HEK293 (cell line): ENCODE measurements around the gene NSFL1C.

Experiments used
- CTCF ChIA-PET: fragments of 350-600 bp; formaldehyde crosslinking; extraction: SDS; loops from one replicate; lab custom pipeline; 2021; ENCODE audit warnings: antibody characterized with exemption; lab: Yijun Ruan, JAX
- POLR2A ChIA-PET: fragments of 300-600 bp; formaldehyde crosslinking; extraction: SDS; loops from one replicate; lab custom pipeline; 2020; ENCODE audit warnings: antibody characterized with exemption, inconsistent platforms; lab: Yijun Ruan, JAX
- H3K27ac ChIP-seq: fragments of 200-500 bp; sonication (Bioruptor generic); 2 replicates; pipeline ENCODE4 v1.5.1; 2014; ENCODE audit warnings: low read depth, low read length, control low read depth, inconsistent platforms; ENCODE audit errors: extremely low read depth
- H3K36me3 ChIP-seq, 2 experiments: fragments of 200-500 bp in 1 of 2; sonication (Bioruptor generic) in 1 of 2; 1 replicate in 1 of 2; 2 replicates in 1 of 2; pipeline ENCODE4 v1.5.1; 2014 to 2017; ENCODE audit warnings: inconsistent platforms in 2 of 2, low read length in 2 of 2; ENCODE audit not compliant: control insufficient read depth in 2 of 2, insufficient read depth in 1 of 2
- H3K4me1 ChIP-seq: fragments of 200-500 bp; sonication (Bioruptor generic); 2 replicates; pipeline ENCODE4 v1.5.1; 2014; ENCODE audit warnings: mild to moderate bottlenecking, low read length, inconsistent platforms; ENCODE audit not compliant: control insufficient read depth, insufficient read depth
- H3K4me3 ChIP-seq: 2 replicates; pipeline ENCODE4 v1.5.1; 2011; ENCODE audit warnings: low read depth, mild to moderate bottlenecking, control low read depth, low read length, moderate library complexity
- H3K9me3 ChIP-seq: fragments of 200-500 bp; sonication (Bioruptor generic); 2 replicates; pipeline ENCODE4 v1.5.1; 2014; ENCODE audit warnings: low read depth, low read length, inconsistent platforms; ENCODE audit not compliant: control insufficient read depth, insufficient read depth
- GLIS2 ChIP-seq: fragments of 450-650 bp; formaldehyde crosslinking; IDR thresholded peaks from 2 replicates; pipeline ENCODE4 v1.5.1; 2016; ENCODE audit warnings: missing biosample characterization, missing genetic modification characterization
- HIC1 ChIP-seq: fragments of 450-650 bp; formaldehyde crosslinking; IDR thresholded peaks from 2 replicates; pipeline ENCODE4 v1.5.1; 2016; ENCODE audit warnings: missing biosample characterization, missing genetic modification characterization
- HOXD13 ChIP-seq: sonication (generic); formaldehyde crosslinking; IDR thresholded peaks from 2 replicates; pipeline ENCODE4 v1.8.0; 2022; ENCODE audit warnings: missing genetic modification reagents, borderline replicate concordance
- KLF17 ChIP-seq: fragments of 450-650 bp; formaldehyde crosslinking; IDR thresholded peaks from 2 replicates; pipeline ENCODE4 v1.5.1; 2016; ENCODE audit warnings: missing biosample characterization, missing genetic modification characterization
- MZF1 ChIP-seq: fragments of 450-650 bp; formaldehyde crosslinking; IDR thresholded peaks from 2 replicates; pipeline ENCODE4 v1.5.1; 2017; ENCODE audit warnings: missing biosample characterization, missing genetic modification characterization, borderline replicate concordance
- OSR2 ChIP-seq: fragments of 450-650 bp; formaldehyde crosslinking; IDR thresholded peaks from 2 replicates; pipeline ENCODE4 v1.5.1; 2016; ENCODE audit warnings: missing biosample characterization, missing genetic modification characterization
- OVOL3 ChIP-seq: fragments of 450-650 bp; formaldehyde crosslinking; IDR thresholded peaks from 2 replicates; pipeline ENCODE4 v1.5.1; 2016; ENCODE audit warnings: missing biosample characterization, missing genetic modification characterization
- WT1 ChIP-seq: fragments of 450-650 bp; formaldehyde crosslinking; IDR thresholded peaks from 2 replicates; pipeline ENCODE4 v1.5.1; 2016; ENCODE audit warnings: missing biosample characterization, missing genetic modification characterization
- ZFP41 ChIP-seq: fragments of 450-650 bp; formaldehyde crosslinking; IDR thresholded peaks from 2 replicates; pipeline ENCODE4 v1.5.1; 2016; ENCODE audit warnings: missing biosample characterization, missing genetic modification characterization, borderline replicate concordance
- ZNF133 ChIP-seq: fragments of 450-650 bp; formaldehyde crosslinking; IDR thresholded peaks from 2 replicates; pipeline ENCODE4 v1.5.1; 2016; ENCODE audit warnings: missing biosample characterization, missing genetic modification characterization
- ZNF146 ChIP-seq: fragments of 450-650 bp; formaldehyde crosslinking; IDR thresholded peaks from 2 replicates; pipeline ENCODE4 v1.5.1; 2016; ENCODE audit warnings: missing biosample characterization, missing genetic modification characterization
- ZNF175 ChIP-seq: fragments of 450-650 bp; formaldehyde crosslinking; IDR thresholded peaks from 2 replicates; pipeline ENCODE4 v1.5.1; 2016; ENCODE audit warnings: missing biosample characterization, missing genetic modification characterization
- ZNF18 ChIP-seq: fragments of 450-650 bp; formaldehyde crosslinking; IDR thresholded peaks from 2 replicates; pipeline ENCODE4 v1.5.1; 2016; ENCODE audit warnings: missing biosample characterization, missing genetic modification characterization
- ZNF184 ChIP-seq: fragments of 450-650 bp; IDR thresholded peaks from 2 replicates; pipeline ENCODE4 v1.5.1; 2018; ENCODE audit warnings: missing biosample characterization, mild to moderate bottlenecking, missing genetic modification characterization
- ZNF248 ChIP-seq: fragments of 450-650 bp; formaldehyde crosslinking; IDR thresholded peaks from 2 replicates; pipeline ENCODE4 v1.5.1; 2017; ENCODE audit warnings: missing biosample characterization, missing genetic modification characterization
- ZNF37A ChIP-seq: fragments of 450-650 bp; IDR thresholded peaks from 2 replicates; pipeline ENCODE4 v1.5.1; 2018; ENCODE audit warnings: missing biosample characterization, missing genetic modification characterization
- ZNF391 ChIP-seq: fragments of 450-650 bp; formaldehyde crosslinking; IDR thresholded peaks from 2 replicates; pipeline ENCODE4 v1.5.1; 2016; ENCODE audit warnings: low read depth, missing biosample characterization, missing genetic modification characterization, borderline replicate concordance
- ZNF530 ChIP-seq: fragments of 450-650 bp; formaldehyde crosslinking; IDR thresholded peaks from 2 replicates; pipeline ENCODE4 v1.5.1; 2016; ENCODE audit warnings: low read depth, missing biosample characterization, missing genetic modification characterization
- ZNF561 ChIP-seq: fragments of 450-650 bp; IDR thresholded peaks from 2 replicates; pipeline ENCODE4 v1.5.1; 2018; ENCODE audit warnings: missing biosample characterization, missing genetic modification characterization, borderline replicate concordance
- ZNF596 ChIP-seq: fragments of 450-650 bp; IDR thresholded peaks from 2 replicates; pipeline ENCODE4 v1.5.0; 2018; ENCODE audit warnings: missing biosample characterization, mild to moderate bottlenecking, missing genetic modification characterization, moderate library complexity
- ZNF645 ChIP-seq: fragments of 450-650 bp; formaldehyde crosslinking; IDR thresholded peaks from 2 replicates; pipeline ENCODE4; 2016; ENCODE audit warnings: missing biosample characterization, missing genetic modification characterization
- ZNF664 ChIP-seq: fragments of 450-650 bp; formaldehyde crosslinking; IDR thresholded peaks from 2 replicates; pipeline ENCODE4 v1.5.1; 2016; ENCODE audit warnings: missing biosample characterization, missing genetic modification characterization
- ZNF747 ChIP-seq: fragments of 450-650 bp; formaldehyde crosslinking; IDR thresholded peaks from 2 replicates; pipeline ENCODE4 v1.5.1; 2016; ENCODE audit warnings: missing biosample characterization, missing genetic modification characterization
- ZNF768 ChIP-seq: fragments of 450-650 bp; formaldehyde crosslinking; IDR thresholded peaks from 2 replicates; pipeline ENCODE4 v1.5.1; 2018; ENCODE audit warnings: missing biosample characterization, mild to moderate bottlenecking, missing genetic modification characterization
- ZSCAN16 ChIP-seq: fragments of 450-650 bp; formaldehyde crosslinking; IDR thresholded peaks from 2 replicates; pipeline ENCODE4 v1.5.1; 2016; ENCODE audit warnings: missing biosample characterization, missing genetic modification characterization
- TF ChIP-seq, protein P1 (sequence below): fragments of 450-650 bp; formaldehyde crosslinking; optimal IDR thresholded peaks from 2 replicates; pipeline ENCODE3; 2016; ENCODE audit warnings: missing biosample characterization, mild to moderate bottlenecking, missing genetic modification characterization
- TF ChIP-seq, protein P2 (sequence below): fragments of 450-650 bp; formaldehyde crosslinking; IDR thresholded peaks from 2 replicates; pipeline ENCODE4 v1.5.1; 2016; ENCODE audit warnings: missing biosample characterization, missing genetic modification characterization

Gene NSFL1C

GRCh38 chr20:1513801-1514200 is 47.2 kb upstream of the NSFL1C start:
- POLR2A ChIA-PET = no interaction called here
- H3K27ac ChIP-seq = no peak overlapping the region
- no peaks in the 10 kb centered on the region for H3K36me3 ChIP-seq
- H3K4me1 ChIP-seq = no peaks in the 10 kb centered on the region
- H3K9me3 ChIP-seq = no peaks in the 10 kb centered on the region
- TF ChIP-seq ZNF133 (tag by site-specific recombination) (no peak), HIC1 (tag by site-specific recombination) (no peak), GLIS2 (tag by site-specific recombination) (no peak), ZNF175 (tag by site-specific recombination) (no peak), WT1 (tag by site-specific recombination) (no peak), ZNF391 (no peak), ZNF596 (tag by site-specific recombination) (no peak), ZNF747 (tag by site-specific recombination) (no peak), ZSCAN16 (tag by site-specific recombination) (no peak), ZFP41 (tag by site-specific recombination) (no peak), ZNF561 (tag by site-specific recombination) (no peak), ZNF248 (tag by site-specific recombination) (no peak), ZNF645 (tag by site-specific recombination) (no peak), ZNF530 (no peak), OSR2 (tag by site-specific recombination) (no peak), ZNF184 (tag by site-specific recombination) (no peak), OVOL3 (tag by site-specific recombination) (no peak), MZF1 (tag by site-specific recombination) (no peak)
- TF ChIP-seq, protein P1, sequence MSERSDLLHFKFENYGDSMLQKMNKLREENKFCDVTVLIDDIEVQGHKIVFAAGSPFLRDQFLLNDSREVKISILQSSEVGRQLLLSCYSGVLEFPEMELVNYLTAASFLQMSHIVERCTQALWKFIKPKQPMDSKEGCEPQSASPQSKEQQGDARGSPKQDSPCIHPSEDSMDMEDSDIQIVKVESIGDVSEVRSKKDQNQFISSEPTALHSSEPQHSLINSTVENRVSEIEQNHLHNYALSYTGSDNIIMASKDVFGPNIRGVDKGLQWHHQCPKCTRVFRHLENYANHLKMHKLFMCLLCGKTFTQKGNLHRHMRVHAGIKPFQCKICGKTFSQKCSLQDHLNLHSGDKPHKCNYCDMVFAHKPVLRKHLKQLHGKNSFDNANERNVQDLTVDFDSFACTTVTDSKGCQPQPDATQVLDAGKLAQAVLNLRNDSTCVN (tag by site-specific recombination) = no peak
- TF ChIP-seq, protein P2, sequence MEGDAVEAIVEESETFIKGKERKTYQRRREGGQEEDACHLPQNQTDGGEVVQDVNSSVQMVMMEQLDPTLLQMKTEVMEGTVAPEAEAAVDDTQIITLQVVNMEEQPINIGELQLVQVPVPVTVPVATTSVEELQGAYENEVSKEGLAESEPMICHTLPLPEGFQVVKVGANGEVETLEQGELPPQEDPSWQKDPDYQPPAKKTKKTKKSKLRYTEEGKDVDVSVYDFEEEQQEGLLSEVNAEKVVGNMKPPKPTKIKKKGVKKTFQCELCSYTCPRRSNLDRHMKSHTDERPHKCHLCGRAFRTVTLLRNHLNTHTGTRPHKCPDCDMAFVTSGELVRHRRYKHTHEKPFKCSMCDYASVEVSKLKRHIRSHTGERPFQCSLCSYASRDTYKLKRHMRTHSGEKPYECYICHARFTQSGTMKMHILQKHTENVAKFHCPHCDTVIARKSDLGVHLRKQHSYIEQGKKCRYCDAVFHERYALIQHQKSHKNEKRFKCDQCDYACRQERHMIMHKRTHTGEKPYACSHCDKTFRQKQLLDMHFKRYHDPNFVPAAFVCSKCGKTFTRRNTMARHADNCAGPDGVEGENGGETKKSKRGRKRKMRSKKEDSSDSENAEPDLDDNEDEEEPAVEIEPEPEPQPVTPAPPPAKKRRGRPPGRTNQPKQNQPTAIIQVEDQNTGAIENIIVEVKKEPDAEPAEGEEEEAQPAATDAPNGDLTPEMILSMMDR (tag by site-specific recombination) = no peak
- TF ChIP-seq, all 188 proteins: peak for 0
- no peak overlapping the region for H3K4me3 ChIP-seq
- CTCF ChIA-PET = interaction anchor here (0.6 to 3.2 kb wide), 2 partner anchors 10 to 18 kb away, joined by 7 to 19 read pairs; no protein-coding TSS in a partner anchor

DNA sequence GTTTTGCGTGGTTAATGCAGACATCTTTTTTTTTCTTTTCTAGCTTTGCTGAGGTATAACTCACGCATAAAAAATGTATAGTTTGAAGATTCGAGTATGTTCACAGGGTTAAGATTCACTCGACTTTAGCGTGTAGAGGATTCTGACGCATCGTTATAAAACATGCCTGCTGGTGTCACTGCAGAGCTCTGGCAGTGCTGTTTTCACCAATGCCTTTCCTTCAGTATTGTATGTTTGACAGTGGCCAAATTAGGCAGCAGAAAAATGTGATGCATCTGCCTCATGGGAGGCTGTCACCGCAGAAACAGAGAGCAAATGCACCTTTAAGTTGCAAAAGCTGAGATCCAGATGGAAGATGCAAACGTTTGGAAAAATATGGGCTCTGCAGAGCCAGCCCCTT is 42.6 kb upstream of the NSFL1C start:
- Histone ChIP-seq H3K27ac (no peak overlapping the region), H3K4me3 (no peak overlapping the region), H3K4me1 (no peaks in the 10 kb centered on the region), H3K9me3 (no peaks in the 10 kb centered on the region), H3K36me3 (no peaks in the 10 kb centered on the region)
- ChIA-PET POLR2A (no interaction called here), CTCF (interaction anchor here (0.7 to 3.1 kb wide), 9 partner anchors 8 to 225 kb away, joined by 3 to 11 read pairs (median 4); no protein-coding TSS in a partner anchor)
- no peak for TF ChIP-seq ZNF146
- no peak for TF ChIP-seq OSR2 (tag by site-specific recombination)
- TF ChIP-seq HOXD13 (CRISPR knock-in tag) = no peak
- TF ChIP-seq ZNF664 = no peak
- no peak for TF ChIP-seq ZNF768
- TF ChIP-seq ZNF37A (tag by site-specific recombination) = no peak
- no peak for TF ChIP-seq ZNF391
- TF ChIP-seq ZNF18 = no peak
- no peak for TF ChIP-seq KLF17 (tag by site-specific recombination)
